Endothelial cell (in vitro differentiated cells): ENCODE data around the gene PRG2. TPM values are rescaled to one million over a fixed set of nuclear protein-coding genes. Genes with fewer than 3 reads are reported as not detected.

ENCODE experiments used
- DNase-seq: peaks from one replicate; pipeline ENCODE4 v3.0.0; 2021; ENCODE audit warnings: low spot score
- H3K27ac Mint-ChIP-seq: one replicate; pipeline ENCODE4 v1.8.0; 2021; ENCODE audit warnings: mixed read lengths, inconsistent platforms; ENCODE audit not compliant: unreplicated experiment
- H3K27me3 Mint-ChIP-seq: one replicate; pipeline ENCODE4 v1.8.0; 2021; ENCODE audit warnings: mild to moderate bottlenecking, moderate library complexity, mixed read lengths, inconsistent platforms; ENCODE audit not compliant: unreplicated experiment
- H3K36me3 Mint-ChIP-seq: one replicate; pipeline ENCODE4 v1.8.0; 2021; ENCODE audit warnings: mild to moderate bottlenecking, low read depth, mixed read lengths, inconsistent platforms; ENCODE audit not compliant: unreplicated experiment
- H3K4me1 Mint-ChIP-seq: one replicate; pipeline ENCODE4 v1.8.0; 2021; ENCODE audit warnings: mild to moderate bottlenecking, mixed read lengths, inconsistent platforms; ENCODE audit not compliant: unreplicated experiment
- H3K4me3 Mint-ChIP-seq: one replicate; pipeline ENCODE4 v1.8.0; 2021; ENCODE audit warnings: mild to moderate bottlenecking, mixed read lengths, inconsistent platforms; ENCODE audit not compliant: unreplicated experiment
- H3K9me3 Mint-ChIP-seq: one replicate; pipeline ENCODE4 v1.8.0; 2021; ENCODE audit warnings: mixed read lengths, inconsistent platforms; ENCODE audit not compliant: unreplicated experiment
- total RNA-seq: library from RNA; stranded (reverse); fragmentation: NEBNext Ultra II Directional; extraction: Animal tissue kit (Norgen Biotek cat#: 25700); gene quantifications from one replicate; pipeline ENCODE4 v1.2.1, GENCODE V29; 2021; ENCODE audit not compliant: unreplicated experiment
- TF ChIP-seq, protein P1 (sequence below): fragments of 200-600 bp; sonication (generic); IDR thresholded peaks from one replicate; pipeline ENCODE4 v1.5.0; 2021; ENCODE audit warnings: antibody characterized with exemption; ENCODE audit not compliant: unreplicated experiment

Gene PRG2
- total RNA-seq, 1 donor from 2014 or later, result not detected

DNA sequence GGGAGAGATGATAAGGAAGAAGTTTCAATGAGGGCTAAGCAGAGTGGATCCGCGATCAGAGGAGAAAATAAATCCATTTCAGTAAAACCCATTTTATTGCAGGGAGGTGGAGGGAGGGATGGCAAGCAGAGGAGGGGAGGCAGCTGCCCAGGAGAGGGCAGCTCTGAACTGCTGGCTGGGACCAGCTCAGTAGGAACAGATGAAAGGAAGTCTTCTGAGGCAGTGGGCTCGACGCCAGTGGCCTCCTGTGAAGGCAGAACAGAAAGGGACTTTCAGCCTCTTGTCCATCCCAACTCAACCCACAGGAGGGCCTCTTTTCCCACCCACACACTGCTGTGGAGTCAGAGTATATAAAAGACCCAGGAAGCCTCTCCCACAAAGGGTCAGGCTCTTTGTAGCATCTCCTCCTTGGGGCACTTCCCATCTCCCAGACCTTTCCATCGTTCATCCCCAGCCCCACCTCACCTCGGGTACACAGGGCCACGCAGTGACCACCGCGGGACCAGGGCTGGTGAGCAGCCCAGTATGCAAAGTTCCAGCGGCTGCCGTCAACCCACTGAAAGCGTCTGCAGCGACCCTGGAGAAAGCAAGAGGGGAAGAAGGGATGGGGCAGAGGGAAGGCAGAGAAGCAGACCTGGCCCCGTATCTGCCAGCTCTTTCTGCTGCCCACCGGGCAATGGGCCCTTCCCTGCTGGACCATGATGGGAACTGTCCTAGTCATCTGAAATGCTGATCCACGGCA lies 3.0 kb downstream of the PRG2 start:
- no peak for DNase-seq
- Mint-ChIP-seq H3K9me3 (no peaks in the 10 kb centered on the region), H3K4me1 (no peaks in the 10 kb centered on the region), H3K36me3 (no peaks in the 10 kb centered on the region), H3K27me3 (peaks cover 4% of the 10 kb centered on the region), H3K27ac (no peak overlapping the region), H3K4me3 (no peak overlapping the region)
- TF ChIP-seq, protein P1, sequence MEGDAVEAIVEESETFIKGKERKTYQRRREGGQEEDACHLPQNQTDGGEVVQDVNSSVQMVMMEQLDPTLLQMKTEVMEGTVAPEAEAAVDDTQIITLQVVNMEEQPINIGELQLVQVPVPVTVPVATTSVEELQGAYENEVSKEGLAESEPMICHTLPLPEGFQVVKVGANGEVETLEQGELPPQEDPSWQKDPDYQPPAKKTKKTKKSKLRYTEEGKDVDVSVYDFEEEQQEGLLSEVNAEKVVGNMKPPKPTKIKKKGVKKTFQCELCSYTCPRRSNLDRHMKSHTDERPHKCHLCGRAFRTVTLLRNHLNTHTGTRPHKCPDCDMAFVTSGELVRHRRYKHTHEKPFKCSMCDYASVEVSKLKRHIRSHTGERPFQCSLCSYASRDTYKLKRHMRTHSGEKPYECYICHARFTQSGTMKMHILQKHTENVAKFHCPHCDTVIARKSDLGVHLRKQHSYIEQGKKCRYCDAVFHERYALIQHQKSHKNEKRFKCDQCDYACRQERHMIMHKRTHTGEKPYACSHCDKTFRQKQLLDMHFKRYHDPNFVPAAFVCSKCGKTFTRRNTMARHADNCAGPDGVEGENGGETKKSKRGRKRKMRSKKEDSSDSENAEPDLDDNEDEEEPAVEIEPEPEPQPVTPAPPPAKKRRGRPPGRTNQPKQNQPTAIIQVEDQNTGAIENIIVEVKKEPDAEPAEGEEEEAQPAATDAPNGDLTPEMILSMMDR, result no peak

DNA sequence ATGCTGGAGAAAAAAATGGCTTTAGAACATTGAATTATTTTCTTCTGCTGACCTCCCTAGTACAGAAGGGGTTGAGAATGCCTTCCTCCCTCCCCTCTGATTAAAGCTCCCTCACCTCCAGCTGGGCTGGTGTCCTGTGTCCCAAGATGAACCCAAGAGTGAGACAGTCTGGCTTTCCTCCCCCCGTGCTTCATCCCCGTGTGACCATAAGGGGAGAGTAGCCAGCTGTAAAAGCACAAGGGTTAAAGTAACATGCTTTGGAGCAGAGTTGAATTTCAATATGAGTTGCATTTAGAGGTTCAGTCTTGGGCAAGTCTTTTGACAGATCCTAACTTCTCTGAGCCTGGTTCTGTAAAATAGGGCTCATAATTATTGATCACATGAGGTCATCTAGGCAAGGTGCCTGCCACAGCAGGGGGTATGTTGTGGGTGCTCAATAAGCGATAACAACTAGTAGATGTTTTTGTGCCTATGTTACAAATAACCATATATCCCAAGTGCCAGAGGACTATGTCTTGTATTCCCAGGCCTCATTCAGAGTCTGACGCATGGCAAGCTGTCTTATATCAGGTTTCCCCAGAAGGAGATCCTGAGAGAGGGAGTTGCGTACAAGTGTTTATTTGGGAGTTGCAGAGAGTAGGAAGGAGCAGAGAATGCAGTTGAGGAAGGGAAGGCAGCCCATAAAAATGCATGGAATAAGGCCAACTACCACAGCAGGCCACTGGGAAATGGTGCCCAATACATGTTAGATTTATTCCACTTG lies 4.1 kb downstream of the PRG2 start:
- peaks cover 4% of the 10 kb centered on the region for H3K27me3 Mint-ChIP-seq
- H3K36me3 Mint-ChIP-seq, result no peaks in the 10 kb centered on the region
- H3K27ac Mint-ChIP-seq, result no peak overlapping the region
- TF ChIP-seq, protein P1, result no peak
- DNase-seq, result no peak
- no peaks in the 10 kb centered on the region for H3K9me3 Mint-ChIP-seq
- H3K4me1 Mint-ChIP-seq, result no peaks in the 10 kb centered on the region
- H3K4me3 Mint-ChIP-seq, result no peak overlapping the region

DNA sequence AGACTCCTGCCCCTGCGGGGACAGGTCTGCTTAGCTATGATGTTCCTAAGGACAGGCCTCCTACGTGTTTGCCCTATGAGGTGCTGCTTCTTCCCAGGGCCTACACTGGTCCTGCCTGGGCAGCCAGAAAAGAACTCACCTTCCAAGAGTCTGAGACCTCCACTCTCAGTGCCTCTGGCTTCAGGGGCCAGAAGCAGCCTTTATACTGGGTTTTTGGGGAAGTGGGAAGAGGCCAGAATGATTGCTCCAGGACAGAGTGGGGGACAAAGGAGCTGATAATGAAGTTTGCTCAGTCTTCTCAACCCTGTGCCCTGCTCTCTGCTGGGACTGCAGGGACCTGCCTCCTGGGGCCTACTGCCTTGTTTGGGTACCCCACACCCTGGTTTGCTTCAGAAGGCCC lies 9.5 kb downstream of the PRG2 start, which contains the start of gene PRG3:
Gene PRG3 (minus strand): TSS at position 176 of the 400 bp plus-strand sequence. CDS start 442 bp downstream, outside the sequence.
- Mint-ChIP-seq H3K27ac (no peak within 1 kb of the TSS), H3K4me3 (no peak within 1 kb of the TSS), H3K9me3 (no peaks in the 10 kb centered on the region), H3K4me1 (no peaks in the 10 kb centered on the region), H3K27me3 (peaks cover 13% of the 10 kb centered on the region), H3K36me3 (no peaks in the 10 kb centered on the region)
- DNase-seq, result no peak
- TF ChIP-seq, protein P1, result no peak

DNA sequence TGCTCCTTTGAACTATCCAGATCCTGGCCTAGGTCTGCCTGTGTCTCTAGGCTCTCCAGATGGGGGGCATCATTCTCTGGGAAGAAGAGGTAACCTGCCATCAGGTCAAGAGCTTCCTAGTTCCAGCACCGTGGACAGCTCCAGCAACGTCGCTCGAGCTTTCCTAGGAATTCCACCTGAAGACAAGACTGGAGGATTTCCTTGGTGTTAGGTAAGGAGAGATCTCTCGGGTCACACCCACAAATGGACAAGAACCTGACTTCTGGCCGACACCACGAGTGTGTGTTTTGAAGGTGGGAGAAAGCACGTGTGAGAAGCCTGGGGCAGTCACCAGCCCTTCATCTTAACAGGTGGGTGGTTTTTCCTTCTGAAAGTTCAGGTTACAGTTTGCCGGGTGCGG lies 10.7 kb downstream of the PRG2 start:
- peak; percentile 53 for DNase-seq
- H3K4me3 Mint-ChIP-seq, result no peak overlapping the region
- no peaks in the 10 kb centered on the region for H3K4me1 Mint-ChIP-seq
- no peaks in the 10 kb centered on the region for H3K9me3 Mint-ChIP-seq
- H3K27ac Mint-ChIP-seq, result no peak overlapping the region
- H3K27me3 Mint-ChIP-seq, result peaks cover 13% of the 10 kb centered on the region
- H3K36me3 Mint-ChIP-seq, result no peaks in the 10 kb centered on the region
- TF ChIP-seq, protein P1, result no peak

DNA sequence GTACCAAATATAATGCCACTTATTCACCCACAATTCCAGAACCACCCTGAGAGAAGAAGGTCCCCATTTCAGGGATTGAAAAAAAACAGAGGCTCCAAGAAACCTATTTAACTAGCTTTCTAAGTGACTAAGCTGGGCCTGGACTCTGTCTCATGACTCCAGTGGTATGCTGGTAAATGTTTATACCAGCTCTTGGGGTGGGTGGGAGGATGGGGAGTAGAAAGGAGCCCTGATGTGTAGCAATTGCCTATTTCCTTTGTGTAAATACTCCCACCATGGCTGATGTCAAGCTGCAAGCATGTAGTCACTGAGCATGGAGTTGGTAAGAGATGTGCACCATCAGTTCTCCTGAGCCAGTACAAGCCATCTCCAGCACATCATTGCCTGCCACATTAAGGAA lies 12.3 kb downstream of the PRG2 start:
- Mint-ChIP-seq H3K9me3 (no peaks in the 10 kb centered on the region), H3K36me3 (no peaks in the 10 kb centered on the region), H3K27ac (no peak overlapping the region), H3K4me1 (no peaks in the 10 kb centered on the region), H3K4me3 (no peak overlapping the region), H3K27me3 (peaks cover 13% of the 10 kb centered on the region)
- DNase-seq, result no peak
- TF ChIP-seq, protein P1, result no peak
